Measurements from ENCODE around the gene NRXN3.

Gene NRXN3

DNA sequence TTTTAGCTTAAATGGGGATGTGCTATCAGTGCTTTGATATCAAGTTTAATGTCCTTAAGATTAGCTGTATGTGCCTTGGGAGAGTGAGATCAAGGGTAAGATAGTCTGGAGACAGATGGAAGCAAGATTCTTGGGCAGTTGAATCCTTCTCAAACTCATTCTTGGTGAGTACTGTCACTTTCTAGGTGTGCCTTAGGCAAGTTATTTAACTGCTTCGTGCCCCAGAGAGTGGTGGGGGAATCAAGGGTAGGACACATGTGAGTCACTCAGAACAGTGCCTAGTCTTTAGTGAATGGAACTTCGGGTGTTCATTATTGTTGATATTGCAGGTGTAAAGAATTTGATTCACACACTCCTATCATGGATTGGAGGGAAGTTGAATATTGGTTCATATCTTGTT is 1237.4 kb downstream of the NRXN3 start:
- DNase-seq: no peak

DNA sequence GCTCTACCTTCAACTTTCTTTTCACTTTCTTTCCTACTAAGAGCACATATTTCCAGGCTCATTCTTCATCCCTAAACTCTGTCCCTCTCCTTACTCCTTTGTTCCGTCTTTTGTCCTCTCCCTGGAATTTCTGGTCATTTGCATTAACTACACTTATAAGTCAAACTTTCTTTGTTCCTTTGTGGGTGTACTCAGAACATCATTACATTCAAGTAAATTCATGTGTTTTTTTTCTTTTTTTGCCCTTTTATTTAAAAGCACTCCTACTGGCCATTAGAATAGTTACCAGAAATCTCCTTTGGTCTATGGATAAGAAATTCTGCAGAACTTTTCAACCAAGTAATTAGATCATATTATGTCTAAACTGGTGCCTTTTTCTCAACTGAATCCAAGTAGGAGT is 1238.5 kb downstream of the NRXN3 start:
- DNase-seq: no peak

DNA sequence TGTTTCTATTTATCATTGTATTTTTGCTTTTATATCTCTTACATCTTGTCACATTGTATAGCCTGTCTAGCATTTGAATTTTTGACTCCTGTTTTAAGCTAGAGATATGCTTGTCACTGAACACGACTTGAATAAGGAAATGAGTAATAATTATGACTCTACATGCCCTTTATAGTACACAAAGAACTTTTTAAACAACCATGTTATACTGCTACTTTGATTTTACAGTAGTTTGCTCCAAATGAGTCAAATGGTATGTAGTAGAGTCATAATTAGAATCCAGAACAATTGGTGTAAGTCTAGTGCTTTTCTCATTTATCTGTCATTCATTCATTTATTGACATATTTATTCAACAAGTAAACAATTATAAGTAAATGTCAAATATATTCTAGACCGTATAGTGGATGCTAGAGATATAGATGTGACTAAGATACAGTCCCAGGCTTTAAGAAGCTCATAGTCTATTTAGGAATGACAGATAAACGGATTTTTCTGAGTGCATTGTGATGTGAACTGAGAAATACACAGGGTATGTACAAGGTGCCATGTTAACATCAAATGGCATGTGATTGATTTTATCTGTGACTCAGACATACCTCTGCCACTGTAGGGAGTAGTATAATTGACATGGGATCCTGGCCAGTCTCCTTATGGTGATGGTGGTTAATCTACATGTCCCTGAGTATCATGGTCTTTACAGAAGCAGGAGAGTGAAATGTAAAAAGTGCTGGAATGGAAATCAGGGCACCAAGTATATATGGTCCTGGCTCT is 1241.4 kb downstream of the NRXN3 start:
- DNase-seq: no peak

DNA sequence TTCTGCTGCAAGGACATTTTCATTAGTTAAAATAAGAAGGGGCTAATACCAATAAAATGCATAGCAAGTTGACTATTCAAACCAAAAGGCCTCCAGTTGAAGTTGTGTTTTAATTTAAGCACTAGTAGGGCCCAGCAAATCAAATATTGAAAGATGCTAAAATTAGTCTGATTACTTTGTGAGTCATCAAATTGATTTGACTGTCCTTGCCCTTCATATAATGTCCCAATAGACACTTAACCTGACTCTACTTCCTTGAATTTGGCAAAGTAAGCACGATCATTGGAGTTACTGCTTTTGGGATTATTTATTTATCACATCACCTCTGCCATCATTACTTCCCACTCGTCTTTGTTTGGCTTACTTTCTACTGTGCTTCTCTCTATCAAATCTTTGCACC is 1242.6 kb downstream of the NRXN3 start:
- no peak for DNase-seq

DNA sequence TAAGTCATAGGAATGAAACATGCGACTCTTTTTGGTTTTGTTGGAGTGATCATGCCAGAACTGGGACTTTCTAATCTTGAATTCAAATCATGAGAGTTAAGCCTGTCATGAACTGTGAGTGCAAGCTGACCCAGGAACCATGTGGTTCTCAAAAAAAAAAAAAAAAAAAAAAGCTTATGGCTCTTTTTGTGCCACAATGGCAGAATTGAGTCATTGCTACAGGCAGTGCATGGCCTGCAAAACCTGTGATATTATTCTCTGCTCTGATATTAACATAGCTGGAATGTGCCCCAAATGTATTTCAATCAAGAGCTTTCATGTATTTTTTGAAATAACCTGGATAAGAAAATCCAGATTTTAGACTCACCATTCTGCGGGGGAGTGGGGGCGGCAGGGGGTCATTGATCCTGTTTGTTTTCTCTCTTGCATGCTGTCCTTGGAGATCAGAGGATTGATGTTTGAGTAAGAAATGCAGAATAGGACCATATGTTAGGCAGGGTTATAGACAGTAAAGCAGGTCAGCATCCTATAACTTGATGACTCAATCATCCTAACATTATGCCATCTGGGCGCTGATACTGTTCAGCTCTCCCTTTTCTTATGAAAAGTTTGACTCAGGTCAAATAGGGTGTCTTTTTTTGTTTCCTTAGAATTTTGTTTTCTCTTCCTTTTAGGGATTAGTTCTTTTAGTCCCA is 1243.7 kb downstream of the NRXN3 start:
- DNase-seq: no peak

DNA sequence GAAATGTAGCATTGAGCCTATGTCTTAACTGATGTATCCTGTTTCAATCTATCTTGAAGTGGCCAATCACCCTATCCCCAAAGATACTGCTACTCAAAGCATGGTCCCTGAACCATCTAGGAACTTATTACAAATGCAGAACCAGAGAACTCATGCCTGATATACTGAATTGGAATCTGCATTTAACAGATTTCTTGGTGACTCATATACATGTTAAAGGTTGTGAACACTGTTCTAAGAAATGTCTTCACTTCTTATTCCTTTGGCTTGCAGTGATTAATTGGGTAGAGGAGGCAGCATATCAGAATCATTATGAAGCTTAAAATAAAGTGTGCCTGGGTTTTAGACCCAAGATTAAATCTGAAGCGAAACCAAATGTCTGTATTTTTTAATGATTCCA is 1245.6 kb downstream of the NRXN3 start:
- no peak for DNase-seq

DNA sequence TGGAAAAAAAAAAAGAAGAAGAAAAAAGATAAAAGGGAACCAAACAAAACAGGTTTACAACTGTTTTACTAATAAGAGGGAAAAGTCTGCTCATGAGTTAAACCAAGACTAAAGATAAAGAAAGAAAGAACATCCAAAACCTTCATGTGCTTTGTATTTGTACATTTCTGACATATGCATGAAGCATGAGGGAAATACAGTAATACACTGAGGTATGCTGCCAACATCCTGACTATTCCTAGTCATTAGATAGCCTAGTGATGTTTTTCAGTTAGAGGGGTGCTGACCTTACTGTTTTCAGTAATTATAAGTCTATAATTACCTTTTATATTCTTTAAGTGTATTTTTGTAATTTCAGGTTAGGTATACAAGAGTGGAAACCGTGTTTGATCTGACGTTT is 1247.8 kb downstream of the NRXN3 start:
- DNase-seq: no peak

DNA sequence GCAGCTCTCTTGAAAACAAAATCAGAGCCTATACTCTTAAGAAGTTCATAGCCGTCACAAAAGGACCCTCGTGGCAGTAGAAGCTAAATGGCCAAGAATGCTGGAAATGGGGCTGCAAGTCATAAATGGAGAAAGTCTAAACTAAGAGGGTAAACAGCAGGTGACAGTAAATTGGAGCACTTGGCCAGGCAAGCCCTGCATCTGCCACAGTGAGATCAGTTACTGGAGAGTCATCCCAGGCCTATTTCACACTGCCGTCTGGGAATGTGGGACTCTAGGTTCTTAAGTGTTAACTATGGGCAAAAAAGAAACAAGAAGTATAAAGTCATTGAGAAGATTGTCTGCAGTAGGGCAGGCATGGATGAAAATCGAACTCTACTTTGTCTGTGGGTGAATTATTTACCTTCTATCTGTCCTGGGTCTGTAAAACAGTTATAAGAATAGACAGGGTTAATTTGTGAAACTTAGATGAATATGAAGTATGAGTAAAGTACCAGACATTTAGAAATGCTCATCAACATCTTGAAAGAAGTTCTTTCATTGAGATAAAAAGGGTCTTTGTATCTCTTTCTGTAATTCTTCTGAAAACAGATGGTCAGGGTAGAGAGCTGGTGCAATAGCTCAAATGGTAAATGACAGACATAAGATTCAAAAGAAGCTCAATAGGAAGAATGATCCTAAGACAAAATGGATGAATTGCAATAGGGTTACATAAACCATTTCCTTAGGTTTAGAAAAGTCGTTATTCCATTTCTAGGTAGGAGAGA is 1248.7 kb downstream of the NRXN3 start:
- no peak for DNase-seq

DNA sequence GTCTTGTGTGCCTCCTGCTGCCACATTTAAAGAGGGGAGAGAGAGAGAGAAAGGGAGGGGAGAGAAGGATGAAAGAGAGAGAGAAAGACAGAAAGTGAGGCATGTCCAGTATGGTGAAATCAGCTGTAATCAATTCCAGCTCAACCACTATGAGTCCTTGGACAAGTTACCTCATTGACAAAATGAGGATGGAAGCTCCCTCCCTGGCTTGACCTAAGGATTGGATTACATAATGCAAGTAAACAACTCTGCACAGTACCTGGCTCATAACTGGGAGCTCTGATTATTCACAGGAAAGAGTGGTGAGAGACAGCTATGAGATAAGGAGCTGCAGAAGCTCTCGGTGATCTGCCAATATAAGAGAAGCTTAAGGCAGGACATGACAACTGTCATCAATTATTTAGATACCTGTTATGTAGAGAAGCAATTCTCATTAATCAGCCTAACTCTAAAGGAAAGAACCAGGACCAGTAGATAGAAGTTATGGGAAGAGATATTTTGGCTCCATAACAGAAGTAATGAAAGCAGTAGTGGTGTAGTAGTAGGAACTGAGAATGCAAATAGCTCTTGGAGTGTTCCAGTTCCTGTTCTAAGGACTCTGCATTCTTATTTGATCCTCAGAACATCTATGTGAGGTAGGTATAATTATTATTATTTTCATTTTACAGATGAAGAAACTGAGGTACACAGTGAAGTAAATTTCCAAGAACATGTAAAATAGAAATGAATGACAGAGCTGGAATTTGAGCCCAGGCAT is 1249.6 kb downstream of the NRXN3 start:
- DNase-seq: no peak

DNA sequence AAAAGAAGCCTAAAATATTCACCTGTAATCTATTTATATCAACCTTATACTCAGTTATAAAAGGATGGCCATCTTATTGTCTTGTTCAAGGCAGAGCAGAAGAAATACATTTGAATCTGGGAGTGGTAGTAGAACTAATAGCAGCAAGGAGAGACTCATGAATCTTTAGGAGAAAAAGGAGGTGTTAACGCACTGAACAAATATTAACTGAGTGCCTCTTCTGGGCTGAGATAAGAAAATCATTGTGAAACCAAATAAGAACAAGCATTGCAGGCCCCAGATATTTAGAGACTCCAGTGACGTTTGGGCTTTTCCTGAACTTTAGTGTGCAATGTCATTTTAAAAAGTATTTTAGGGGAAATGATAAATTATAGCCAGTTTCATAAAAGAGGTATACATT is 1250.6 kb downstream of the NRXN3 start:
- DNase-seq: no peak

DNA sequence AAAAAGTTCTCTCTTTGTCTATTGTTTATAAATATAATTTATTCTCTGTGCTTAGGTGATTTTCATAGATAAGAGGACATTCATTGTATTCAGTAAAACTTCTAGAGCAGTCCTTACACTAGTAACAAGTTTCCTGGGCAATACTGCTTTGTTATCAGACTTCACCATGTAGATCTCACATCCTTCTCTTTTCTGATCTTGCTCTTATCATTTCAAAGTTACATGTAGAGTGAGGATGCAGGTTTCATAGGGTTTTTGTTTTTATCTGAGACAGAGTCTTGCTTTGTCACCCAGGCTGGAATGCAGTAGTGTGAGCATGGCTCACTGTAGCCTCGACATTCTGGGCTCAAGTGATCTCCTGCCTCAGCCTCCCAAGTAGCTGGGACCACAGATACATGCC is 1251.6 kb downstream of the NRXN3 start:
- no peak for DNase-seq

DNA sequence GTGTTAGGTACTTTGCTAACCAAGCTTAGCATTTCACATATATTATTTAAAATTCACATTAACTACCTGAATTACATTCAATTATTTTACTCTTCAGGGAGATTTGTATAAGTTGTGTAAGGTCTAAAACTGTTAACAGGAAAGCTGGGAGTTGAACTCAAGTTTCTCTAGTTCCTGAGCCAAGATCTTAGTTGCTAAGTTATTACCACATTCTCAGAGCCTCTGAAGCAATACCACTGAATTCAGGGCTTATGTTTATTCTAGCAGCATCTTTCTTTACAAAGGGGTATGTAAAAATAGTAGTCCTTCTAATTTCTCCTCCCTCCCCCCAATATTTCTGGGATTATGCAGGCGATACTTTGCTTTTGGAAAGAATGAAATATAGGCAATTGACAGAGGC is 1254.3 kb downstream of the NRXN3 start:
- no peak for DNase-seq

DNA sequence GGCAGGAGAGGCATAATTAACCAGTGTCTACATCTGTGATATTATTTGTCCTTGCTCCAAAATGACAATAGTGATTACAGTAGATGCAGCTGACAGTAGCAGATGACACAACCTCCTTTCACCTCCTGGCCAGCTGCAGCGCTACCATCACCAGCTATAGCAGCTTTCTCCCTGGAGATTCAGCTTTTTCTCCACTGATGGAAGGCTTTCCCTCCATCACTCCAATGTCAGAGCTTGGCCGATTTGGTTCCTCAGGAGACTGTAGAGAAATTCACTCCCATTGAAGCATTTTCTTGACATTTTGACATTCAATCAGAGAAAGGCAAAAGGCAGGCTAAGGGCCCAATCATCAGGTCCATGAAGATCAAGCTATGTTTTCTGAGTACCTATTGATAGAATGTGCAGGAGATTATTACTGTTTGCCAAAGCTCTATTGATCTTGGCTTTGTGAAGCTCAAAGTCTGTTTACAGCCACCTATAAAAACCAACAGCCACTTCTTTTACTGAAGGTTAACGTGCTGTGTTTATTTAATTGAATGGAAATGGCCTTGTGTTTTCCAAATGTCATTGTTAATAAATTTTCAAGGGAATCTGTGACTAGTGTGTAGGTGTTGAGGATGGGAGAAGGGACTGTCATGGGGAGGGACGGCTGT is 1256.1 kb downstream of the NRXN3 start:
- DNase-seq: no peak

DNA sequence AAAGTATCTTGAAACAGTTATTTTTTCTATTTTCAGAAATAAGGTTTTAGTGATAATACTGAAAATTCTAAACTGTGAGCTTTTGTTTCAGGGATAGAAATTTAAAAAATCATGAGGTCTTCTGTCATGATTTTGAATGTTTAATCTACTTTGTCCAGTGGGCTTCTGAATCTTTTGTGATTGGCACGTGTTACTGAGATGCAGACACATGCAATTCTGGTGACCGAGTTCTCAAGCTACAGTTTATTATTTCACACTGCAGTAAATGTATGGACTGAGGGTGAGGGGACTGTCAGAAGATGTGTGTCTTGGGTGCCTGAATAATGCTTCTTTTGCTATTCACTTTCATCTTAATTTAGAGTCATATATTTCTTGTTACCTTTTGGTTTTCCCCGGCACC is 1262.5 kb downstream of the NRXN3 start:
- DNase-seq: no peak

DNA sequence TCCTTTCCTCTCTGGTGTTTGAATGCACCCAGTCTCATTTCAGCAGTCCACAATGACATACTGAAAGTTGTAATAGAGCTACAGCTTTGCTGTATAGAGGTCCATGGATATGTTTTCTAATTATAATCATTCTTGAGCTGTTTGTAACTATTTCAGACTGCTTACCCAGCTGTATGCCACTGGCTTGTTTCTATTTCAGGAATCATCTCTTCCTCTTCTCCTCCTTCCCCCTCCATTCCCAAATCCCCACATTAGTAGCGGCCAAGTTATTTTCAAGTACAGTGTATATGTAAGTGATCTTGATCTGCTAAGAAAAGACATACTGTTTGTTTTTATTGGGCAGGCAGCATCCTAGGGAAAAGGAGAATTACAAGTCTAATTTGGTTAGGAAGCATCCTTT is 1266.2 kb downstream of the NRXN3 start:
- no peak for DNase-seq

DNA sequence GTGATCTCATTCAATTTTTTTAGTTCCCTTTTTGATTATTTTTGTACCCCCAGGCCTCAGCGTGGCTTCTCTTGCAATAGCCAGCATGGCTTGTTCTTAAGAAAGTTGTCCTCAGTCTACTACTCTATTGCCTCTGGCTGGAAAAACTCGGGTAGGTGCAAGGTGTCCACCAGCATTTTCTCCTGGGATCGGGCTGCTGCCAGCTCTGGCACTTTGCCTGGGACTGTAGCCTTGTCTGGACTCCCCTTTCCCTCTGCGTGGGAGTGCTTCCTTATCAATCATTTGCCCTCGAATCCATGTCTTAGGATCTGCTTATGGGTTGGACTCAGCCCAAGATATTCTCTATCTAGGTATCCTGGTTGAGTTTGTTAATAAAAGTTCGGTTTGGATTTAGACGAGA is 1267.8 kb downstream of the NRXN3 start:
- no peak for DNase-seq

DNA sequence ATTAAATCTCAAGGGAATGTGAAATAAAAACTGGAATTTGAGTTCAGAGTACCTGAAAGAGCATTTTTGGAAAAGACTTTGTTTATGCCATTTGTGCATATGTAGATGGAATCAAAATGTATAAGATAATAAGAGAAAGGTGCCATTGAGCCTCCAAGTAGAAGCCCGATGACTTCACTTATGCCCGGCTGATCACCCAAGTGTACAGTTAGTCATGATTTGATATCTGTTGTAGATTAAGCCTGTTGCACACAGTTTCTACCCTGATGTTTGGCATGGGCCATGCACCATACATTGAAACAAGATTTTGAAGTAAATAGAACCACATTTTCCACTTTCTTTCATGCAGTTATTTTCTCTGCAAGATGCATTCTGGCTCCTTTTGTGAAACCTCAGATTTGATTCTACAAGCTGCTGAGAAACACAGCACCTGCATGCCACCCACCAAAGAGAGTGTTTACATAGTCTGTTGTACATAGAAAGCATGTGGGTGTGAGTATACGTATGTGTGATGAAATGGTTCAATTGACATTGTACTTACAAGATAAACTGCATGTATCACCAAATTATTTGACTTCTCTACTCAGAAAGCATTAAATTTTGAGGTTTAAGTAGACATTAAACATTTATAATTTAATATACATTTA is 1268.6 kb downstream of the NRXN3 start:
- DNase-seq: no peak

DNA sequence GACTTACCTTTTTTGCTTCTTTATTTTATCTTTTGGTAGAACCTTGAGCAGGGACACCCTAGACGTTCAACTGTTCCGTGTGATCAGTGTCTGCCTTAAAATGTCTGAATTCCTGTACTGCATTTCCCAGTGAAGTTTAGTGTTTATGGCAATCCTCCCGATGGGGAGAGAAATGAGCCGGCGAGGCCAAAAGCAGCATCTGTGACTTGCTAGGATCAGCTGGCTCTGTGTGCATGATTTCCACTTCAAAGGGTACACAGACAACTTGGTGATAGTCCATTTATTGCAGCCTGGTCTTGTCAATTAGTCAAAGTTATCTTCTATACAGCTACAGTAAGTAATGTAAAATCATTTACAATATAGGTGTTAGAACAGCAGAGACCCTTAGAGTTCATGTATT is 1272.6 kb downstream of the NRXN3 start:
- no peak for DNase-seq

DNA sequence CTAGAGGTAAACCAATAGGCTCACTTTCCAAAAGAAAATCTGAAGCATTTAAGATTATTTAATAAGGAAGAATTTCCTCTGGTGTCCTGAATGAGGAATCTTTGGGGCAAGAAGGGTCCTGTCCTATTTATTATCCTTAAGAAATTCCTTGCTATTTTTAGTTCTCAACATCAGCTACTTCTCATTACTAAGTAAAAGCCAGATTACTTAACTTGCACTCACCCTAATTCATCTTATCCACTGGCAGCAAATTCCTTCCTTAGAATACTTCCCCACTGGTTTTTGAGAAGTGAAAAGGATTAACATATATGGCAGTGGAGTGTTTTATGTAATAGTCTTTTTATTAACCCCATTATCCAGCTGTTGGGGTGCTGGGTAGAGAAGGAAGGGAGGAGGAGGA is 1273.4 kb downstream of the NRXN3 start:
- no peak for DNase-seq

DNA sequence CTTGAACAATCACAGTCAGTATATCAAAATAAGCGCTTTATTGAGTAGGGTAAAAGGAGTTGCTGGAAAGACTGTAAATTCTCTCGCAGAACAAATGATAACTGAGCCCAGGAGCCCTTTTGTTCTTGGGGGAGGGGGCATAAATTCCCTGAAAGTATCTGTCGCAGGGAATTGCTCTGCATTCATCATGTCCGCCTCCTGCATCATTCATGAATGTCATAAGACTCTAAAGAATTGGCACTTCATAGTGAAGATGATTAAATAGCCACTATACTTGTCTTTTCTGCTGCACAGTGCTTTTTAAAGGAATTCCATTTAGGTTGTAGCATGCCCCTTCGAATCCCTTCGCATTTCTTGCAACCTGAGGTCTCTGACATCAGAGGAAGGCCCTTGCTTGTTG is 1278.8 kb downstream of the NRXN3 start:
- DNase-seq: no peak

DNA sequence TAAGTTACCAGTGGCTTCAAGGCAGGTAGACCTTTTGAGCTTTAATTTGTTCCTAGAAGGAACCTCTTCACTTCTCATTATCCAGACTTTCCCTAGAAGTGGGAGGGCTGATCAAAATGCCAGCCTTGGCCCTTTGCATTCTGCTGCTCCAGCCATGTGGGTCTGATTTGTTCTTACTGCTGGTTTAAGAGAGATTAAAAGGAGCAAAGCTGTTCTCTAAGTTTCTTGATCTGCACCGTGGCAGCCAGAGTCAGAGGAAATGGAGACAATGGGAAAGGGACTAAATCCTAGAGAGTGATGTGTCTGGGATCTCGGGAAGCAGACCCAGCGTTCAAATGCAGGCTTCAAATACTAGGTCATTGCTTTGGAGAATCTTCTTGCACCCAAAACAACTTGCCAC is 1281.4 kb downstream of the NRXN3 start:
- DNase-seq: no peak

DNA sequence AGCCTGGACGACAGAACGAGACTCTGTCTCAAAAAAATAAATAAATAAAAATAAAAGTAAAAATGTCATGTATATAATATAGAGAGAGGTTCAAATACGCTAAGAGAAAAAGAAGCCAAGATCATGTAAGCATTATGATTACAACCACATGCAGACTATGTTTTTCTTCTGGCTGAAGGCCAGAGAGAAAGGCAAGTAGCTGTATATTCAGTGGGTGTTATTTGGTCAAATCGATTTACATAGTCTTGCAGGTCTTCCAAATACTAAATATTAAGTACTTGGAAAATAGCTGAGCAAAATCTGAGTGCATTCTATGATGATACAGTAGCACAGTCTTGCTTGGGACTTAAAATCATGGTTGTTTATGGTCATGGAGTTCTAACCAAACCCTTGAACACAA is 1283.1 kb downstream of the NRXN3 start:
- no peak for DNase-seq

Measured in activated effector memory CD4-positive, alpha-beta T cell treated with anti-CD3 and anti-CD28 coated beads, Interleukin-2, amount 50 U/mL, for 16 hours (primary cell).